GM19351 (cell line): Measurements from ENCODE around the gene LRCH1.

Source experiments
- ATAC-seq: cut with Tn5 transposase; IDR thresholded peaks from one replicate; pipeline ENCODE4 v1.9.1; 2021; ENCODE audit warnings: mild to moderate bottlenecking, moderate library complexity; ENCODE audit not compliant: unreplicated experiment

LRCH1 gene

DNA sequence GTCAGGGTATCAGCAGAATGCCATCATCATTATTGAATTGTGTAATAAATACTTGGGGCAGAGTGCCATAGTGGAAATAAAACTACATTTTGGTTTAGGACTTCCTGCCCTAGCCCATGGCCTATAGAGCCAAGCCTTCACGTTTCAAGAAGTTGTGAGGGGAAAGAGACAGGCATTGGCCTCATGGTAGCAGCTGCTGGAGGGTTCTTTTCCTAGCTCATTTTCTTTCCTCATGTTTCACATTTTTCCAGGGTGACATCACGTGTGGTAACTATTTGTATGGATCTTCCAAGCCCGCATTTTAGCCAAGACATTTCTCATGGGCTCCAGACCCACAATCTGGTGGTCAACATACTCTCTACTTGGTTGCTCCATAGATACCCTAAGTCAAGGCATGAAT lies 80.4 kb downstream of the LRCH1 start:
- ATAC-seq, result no peak

DNA sequence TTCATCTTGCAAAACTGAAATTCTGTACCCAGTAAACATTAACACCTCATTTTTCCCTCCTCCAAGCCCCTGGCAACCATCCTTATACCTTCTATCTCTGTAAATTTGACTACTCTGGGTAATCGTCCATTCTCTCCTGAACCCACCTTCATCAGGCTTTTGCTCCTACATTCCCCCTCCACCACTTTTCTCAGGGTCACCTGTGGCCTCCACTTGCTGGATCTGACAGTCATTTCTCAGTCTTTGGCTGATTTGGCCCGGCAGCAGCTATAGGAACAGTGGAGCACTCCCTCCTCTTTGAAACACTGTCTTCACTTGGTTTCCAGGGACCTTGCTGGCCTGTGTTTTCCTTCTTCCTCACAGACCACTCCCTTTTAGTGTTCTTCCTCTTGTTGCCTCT lies 83.5 kb downstream of the LRCH1 start:
- no peak for ATAC-seq

DNA sequence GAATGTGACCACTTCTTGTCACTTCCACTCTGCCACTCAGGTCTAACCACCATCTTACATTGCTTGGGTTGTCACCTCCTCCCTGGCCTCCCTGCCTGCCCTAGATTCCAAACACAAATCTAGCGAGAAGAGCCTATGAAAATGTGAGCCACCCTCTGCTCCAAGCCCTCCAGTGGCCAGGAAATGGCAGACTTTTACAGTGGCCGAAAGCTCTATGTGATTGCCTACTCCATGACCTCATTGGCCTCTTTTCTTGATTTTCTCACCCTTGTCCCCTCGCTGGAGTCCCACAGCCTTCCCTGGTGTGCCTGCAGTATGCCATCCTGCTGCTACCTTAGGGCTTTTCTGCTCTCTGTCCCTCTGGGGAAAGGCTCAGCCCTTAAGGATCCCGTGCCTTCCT lies 84.2 kb downstream of the LRCH1 start:
- ATAC-seq, result no peak

DNA sequence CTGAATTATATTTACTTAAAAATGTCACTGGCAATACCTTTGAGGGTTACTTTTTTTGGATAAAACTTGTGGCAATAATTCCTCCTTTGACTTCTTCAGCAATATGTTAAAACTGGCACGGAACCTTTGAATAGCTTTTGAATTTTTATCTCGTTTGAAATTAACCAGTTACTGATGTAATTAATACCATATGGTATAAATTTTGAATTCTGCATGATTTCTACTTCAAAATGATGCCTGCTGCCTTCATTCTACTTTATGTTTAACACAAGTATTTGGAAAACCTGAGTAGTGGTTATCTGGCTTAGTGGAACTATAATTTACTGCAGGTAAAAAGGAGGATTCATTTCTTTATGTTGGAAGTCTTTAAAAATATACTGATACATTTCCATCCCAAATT lies 85.3 kb downstream of the LRCH1 start:
- ATAC-seq, result no peak

DNA sequence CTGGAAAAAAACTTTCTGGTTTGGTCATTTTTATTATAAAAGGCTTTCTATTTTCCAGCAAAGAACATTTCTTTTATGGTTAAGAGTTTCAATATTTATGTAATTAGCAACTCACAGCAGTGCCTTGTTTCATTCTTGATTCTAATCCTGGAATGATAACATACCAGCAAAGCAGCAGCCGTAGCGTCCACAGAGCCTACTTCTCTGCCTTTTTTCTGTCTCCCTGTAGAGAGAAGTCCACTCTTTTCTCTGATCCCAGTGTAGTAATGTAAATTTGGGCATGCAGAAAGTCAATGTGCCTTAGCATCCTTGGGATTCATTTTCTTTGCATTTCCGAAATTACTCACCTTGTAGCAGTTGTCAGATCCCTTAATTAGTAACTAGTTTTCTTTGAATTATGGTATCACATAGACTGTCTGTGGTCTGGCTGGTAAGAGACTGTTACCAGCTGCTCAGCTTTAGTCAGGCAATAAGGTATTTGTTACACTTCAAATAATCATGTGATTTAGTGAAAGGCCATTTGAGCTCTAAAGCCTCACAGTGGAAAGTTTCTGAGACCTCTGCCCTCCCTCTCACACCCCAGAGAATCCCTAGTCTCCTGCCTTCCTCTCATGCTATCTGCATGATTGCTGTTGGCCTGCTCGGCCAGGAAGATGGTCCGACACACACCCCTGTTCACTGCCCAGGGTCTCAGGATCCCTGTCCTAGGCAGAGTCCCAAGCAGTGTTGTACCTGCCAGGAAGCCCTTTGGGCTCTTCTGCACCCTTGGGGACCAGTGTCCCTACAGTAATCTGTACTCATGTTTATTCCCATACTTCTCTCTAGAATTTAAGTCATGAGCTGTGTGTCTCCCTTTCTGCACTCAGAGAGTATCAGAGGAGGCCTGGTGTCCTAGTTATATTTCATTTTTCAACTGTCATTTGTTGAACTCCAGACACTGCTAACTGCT lies 86.3 kb downstream of the LRCH1 start:
- ATAC-seq, result peak; percentile 85

DNA sequence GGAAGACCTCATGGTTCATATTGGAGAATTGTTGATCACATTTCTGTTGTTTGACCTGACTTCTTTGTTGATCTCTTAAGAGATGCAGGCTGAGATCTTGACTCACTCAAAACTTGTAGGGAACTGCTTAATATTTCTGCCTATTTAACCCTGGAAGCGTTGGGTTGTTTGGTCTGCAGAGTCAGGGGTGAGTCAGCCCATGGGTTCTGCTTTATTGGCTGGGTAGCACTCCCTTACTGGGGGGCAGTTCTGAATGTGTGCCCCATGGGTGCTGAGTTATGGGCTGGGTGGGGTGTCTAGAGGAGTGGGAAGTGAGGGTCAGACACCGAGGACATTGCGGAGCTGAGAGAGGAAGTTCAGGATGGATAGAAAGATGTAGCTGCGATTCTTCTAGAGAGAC lies 87.9 kb downstream of the LRCH1 start:
- ATAC-seq, result no peak

DNA sequence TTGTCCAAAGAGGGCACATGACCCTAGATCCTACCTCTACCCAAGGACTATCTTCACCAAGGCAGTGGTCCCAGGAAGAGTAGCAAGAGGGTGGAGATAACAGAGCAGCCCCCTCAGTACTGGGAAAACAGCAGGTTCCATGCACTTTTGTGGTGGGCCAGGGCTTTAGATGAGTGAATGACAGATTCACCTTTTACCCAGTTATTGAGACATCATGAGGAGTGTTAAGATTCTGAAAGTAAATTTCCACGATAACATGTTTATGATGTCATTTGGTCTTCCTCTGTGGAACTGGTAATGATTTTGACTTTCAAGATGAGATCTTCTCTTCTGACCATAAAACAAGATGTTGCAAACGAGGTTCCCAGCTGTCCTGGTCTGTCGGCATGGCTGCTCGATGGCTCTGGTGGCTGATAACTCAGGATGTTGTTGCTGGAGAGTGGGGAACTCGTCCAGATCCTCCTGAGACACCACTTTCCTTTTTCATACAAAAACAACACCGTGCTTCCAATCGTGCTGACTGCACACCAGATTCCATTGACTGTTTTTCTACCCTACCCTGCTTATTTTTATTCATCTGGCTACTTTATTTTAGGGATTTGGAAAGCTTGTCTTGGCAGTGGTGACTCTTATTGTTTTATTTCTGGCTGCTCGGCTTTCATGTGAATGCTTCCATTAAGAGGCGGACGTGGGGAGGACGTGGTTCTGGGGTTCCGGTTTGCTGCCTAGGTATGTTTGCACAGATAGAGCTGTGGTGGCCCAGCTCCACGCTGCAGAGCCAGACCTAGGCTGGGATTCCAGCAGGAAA lies 88.5 kb downstream of the LRCH1 start:
- ATAC-seq, result no peak

DNA sequence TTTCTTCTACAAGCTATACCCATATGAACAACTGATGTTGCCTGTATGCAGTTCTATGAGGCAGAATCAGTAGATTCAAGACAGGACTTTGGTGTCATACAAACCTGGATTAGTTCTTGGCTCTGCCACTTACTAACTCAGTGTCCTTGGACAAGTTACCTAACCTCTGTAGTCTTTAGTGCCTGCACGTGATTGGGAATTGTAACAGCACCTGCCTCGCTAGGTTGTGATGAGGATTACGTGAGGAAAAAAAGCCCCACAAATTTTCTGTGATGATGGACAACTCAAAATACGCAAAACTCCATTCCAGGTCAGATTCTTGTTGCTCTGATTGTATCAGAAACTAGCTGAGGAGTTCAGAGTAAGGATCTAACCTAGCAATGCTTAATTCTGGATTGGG lies 89.3 kb downstream of the LRCH1 start:
- ATAC-seq, result no peak

DNA sequence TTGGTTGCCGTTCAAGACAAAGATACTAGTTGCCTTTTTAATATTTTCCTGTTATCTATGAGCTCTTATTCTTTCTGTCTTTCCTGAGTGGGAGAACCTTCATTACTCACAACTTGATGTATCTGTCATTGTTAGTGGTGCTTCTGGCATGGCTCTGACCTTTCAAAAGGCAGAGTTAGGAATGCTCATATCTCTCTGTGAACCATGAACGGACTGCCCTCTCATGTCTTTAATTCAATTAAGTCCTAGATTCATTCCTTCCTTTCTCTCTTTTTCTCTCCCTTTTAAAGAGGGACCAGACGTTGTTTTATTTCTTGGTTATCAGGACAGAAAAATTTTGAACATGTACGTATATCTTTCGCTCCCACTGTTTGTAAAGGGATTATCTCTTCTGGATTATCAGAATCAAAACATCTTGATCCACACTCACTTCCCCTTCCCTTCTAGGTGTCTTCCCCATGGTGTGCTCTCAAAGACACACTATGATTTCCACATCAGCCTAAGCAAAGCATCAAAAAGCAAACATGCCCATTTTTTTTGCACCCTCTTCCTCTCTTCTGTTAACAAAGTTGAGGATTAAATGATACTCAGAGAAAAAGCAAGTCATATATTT lies 90.3 kb downstream of the LRCH1 start:
- ATAC-seq, result no peak

DNA sequence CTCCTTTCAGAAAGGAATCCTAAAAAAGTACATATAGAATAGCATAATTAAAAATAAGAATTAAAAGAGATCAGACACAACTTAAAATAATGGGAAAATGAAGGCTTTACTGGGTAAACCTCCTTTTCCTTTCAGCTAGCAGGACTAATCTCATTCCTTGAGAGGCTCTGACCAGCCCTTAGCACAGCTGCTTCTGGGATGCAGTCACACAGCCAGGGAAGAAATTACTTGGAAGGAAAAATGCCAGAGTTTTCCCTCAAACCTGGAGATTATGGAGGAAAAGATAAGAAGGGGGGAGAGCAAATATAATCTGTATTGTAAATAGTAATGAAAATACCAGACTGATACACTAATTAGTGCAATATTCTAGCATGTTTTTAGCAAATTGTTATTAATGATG lies 91.8 kb downstream of the LRCH1 start:
- no peak for ATAC-seq

DNA sequence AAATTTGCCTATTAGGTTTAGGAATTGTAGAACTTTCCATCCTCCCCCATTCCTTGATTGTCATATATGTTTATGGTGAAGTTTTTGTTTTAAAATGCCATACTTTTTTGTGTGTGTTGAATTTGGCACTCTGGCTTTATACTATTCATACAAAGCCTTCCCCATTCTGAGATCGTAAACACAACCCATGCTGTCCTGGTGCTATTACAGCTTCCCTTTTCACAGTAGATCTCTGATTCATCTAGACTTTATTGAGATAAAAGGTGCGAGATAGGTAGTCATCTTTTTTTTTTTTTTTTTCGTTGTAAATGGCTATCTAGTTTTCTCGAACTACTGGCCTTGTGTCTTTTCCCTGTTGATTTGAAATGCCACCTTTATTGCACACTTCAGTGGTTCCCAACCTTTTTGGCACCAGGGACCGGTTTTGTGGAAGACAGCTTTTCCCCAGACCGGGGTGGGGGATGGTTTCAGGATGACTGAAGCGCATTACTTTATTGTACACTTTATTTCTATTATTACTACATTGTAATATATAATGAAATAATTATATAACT lies 94.6 kb downstream of the LRCH1 start:
- no peak for ATAC-seq

GRCh38 chr13:46648166-46648607 lies 95.2 kb downstream of the LRCH1 start:
- peak; percentile 92 for ATAC-seq

- ATAC-seq, result no peak
Observed at GRCh38 chr13:46649816-46650215, 96.8 kb downstream of the LRCH1 start.

DNA sequence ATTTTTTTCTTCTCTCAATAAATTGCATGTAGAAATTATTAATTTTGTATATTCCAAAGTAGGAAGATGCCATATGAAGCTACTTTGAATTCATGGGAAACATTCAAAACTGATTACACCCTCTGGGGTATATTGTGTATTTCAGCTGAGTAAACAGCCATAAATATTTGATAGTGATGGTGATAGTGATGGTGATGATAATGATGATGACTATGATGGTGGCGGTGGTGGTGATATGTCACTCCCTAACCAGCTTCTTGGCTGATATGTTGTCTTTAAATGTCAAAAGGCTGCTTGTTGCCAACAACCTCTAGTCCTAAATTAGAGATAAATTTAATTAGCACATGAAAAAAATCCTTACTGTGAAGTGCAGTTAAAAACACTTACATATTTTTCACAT lies 102.0 kb downstream of the LRCH1 start:
- ATAC-seq, result no peak

DNA sequence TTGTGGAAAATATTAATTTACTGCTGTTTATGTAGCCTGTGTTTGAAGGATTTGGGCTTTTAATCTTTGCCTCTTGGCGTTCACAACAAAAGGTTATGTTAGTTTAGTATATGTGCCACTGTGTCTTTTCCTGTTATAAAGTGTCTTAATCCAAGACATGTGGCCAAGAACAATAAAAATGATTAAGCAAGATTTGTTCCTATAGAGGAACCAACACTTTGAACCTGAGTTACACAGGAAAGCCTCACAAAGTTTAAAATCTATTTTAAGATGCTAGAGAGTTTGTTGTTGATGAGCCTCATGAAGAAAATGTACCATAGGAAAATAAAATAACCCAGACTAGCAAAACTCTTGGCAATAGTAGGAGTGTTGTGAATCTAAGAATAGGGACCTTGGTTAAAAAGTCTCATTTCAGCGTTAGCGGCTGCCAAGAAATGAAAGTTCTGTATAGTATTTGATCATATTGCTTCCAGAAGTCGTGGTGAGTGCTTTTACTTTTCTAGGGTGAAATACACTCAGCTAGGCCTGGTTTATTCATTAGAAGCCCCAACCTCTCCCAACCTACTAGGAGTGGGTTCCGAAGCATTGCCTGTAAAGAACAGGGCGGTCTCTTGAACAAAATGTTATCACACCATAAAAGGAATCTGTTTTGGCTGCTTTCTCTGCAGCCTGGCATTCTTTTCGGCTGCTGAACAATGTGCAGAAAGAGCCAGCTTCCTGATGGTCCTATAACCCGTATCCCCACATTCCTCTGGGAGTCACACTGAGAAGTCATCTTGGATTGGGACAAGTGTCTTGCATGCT lies 102.6 kb downstream of the LRCH1 start:
- ATAC-seq, result no peak

- peak; percentile 95 for ATAC-seq
Observed at GRCh38 chr13:46656786-46657185, 103.8 kb downstream of the LRCH1 start.

DNA sequence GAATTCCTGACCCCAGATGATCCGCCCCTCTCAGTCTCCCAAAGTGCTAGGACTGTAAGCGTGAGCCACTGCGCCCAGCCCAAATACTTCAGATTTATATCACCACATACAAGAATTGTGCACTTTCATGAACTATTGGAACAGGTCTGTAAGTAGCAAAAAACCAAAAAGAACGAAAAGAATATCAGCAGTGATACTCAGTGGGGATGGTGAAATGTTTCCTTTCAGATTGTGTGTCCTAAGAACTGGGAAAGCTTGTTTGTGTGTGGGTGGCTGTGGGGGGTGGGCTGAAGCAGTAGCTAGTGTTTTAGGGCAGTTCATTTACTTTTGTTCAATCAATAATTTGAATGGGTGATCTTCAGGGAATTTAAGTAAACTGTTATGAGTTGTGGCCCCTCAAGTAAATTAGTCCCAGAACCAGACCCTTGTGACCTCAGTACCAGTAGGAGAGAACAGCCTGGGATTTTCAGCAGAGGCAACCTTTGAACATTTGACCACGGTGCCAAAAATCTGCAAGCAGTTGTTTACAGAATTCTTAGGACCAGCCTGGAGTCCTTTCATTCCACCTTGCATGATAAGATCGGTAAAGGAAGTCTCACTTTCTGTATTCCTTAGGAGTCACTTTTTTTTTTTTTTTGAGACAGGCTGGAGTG lies 106.6 kb downstream of the LRCH1 start:
- no peak for ATAC-seq

- no peak for ATAC-seq
Observed at GRCh38 chr13:46660416-46660815, 107.4 kb downstream of the LRCH1 start.

GRCh38 chr13:46660857-46661256 lies 107.9 kb downstream of the LRCH1 start:
- ATAC-seq, result no peak

DNA sequence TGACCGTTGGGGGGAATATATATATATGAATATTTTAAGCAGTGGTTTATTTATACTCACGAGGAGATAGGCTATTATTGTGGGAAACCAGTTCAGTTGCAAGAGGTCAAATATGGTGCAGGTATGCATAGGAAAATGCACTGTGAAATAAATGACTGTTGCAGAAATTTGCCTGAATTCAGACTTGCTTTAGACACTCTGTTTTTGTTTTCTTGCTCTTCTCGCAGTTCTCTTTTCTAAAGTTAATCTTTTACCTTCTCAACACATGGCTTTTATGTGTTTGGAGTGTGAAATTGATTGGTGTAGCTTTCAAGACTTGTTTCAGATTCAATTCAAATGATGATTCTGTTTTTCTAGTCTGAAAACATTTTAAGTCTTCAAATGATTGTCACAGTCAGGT lies 109.7 kb downstream of the LRCH1 start:
- peak; percentile 42 for ATAC-seq
